NCI-H1436 treated with DMSO at 0.1 percent for 48 hours (cell line): ENCODE measurements around the gene MAGOHB.
"Not testable (repeated sequence)": the region's sequence is repeated elsewhere in the genome, so short reads cannot be mapped to it uniquely, and the experiment has no call there.

Experiments used
- DNase-seq: peaks from one replicate; lab custom pipeline; 2025; lab: John Stamatoyannopoulos, UW

Gene MAGOHB

GRCh38 chr12:10613349-10614055, at the start of gene MAGOHB:
Gene MAGOHB (minus strand): TSS chr12:10613609. CDS start chr12:10613532, 77 bp downstream.
- peak; percentile 55 for DNase-seq

GRCh38 chr12:10661338-10661737, 47.9 kb upstream of the MAGOHB start:
- DNase-seq, result no peak

GRCh38 chr12:10654003-10654402, 40.6 kb upstream of the MAGOHB start:
- DNase-seq, result no peak

GRCh38 chr12:10652192-10652591, 38.8 kb upstream of the MAGOHB start:
- no peak for DNase-seq

GRCh38 chr12:10646576-10646975, 33.2 kb upstream of the MAGOHB start:
- DNase-seq, result not testable (repeated sequence)

GRCh38 chr12:10645910-10646309, 32.5 kb upstream of the MAGOHB start:
- no peak for DNase-seq

- DNase-seq, result no peak
These were observed 28.5 kb upstream of the MAGOHB start for GRCh38 chr12:10641735-10642500.

GRCh38 chr12:10638728-10639127, 25.3 kb upstream of the MAGOHB start:
- DNase-seq, result no peak

- no peak for DNase-seq
These were observed 23.2 kb upstream of the MAGOHB start for GRCh38 chr12:10636611-10637010.

GRCh38 chr12:10636124-10636523, 22.7 kb upstream of the MAGOHB start:
- DNase-seq, result no peak

- no peak for DNase-seq
These were observed 21.9 kb upstream of the MAGOHB start for GRCh38 chr12:10635306-10635705.

- no peak for DNase-seq
These were observed 21.0 kb upstream of the MAGOHB start for GRCh38 chr12:10634427-10634826.

- no peak for DNase-seq
These were observed 20.1 kb upstream of the MAGOHB start for GRCh38 chr12:10633541-10633940.

GRCh38 chr12:10632226-10632625, 18.8 kb upstream of the MAGOHB start:
- no peak for DNase-seq

- DNase-seq, result no peak
These were observed 11.2 kb upstream of the MAGOHB start for GRCh38 chr12:10624605-10625004.

- DNase-seq, result no peak
These were observed 9.7 kb upstream of the MAGOHB start for GRCh38 chr12:10623131-10623530.

- DNase-seq, result no peak
These were observed 7.9 kb upstream of the MAGOHB start for GRCh38 chr12:10621278-10621677.

GRCh38 chr12:10620078-10620779, 6.8 kb upstream of the MAGOHB start:
- no peak for DNase-seq

GRCh38 chr12:10618338-10618987, 5.1 kb upstream of the MAGOHB start:
- DNase-seq, result no peak

GRCh38 chr12:10617863-10618262, 4.5 kb upstream of the MAGOHB start:
- DNase-seq, result no peak

GRCh38 chr12:10615532-10615931, 2.1 kb upstream of the MAGOHB start:
- no peak for DNase-seq

GRCh38 chr12:10614056-10614370, 604 bp upstream of the MAGOHB start:
- DNase-seq, result no peak

GRCh38 chr12:10612984-10613348, 443 bp downstream of the MAGOHB start:
- DNase-seq, result no peak
